ENCODE measurements around the gene DNTTIP2.

GRCh38 chr1:93839307-93839706 is 39.7 kb downstream of the DNTTIP2 start:
- TF ChIP-seq, protein P1, sequence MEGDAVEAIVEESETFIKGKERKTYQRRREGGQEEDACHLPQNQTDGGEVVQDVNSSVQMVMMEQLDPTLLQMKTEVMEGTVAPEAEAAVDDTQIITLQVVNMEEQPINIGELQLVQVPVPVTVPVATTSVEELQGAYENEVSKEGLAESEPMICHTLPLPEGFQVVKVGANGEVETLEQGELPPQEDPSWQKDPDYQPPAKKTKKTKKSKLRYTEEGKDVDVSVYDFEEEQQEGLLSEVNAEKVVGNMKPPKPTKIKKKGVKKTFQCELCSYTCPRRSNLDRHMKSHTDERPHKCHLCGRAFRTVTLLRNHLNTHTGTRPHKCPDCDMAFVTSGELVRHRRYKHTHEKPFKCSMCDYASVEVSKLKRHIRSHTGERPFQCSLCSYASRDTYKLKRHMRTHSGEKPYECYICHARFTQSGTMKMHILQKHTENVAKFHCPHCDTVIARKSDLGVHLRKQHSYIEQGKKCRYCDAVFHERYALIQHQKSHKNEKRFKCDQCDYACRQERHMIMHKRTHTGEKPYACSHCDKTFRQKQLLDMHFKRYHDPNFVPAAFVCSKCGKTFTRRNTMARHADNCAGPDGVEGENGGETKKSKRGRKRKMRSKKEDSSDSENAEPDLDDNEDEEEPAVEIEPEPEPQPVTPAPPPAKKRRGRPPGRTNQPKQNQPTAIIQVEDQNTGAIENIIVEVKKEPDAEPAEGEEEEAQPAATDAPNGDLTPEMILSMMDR (IDR thresholded peaks at IDR 0.05; ENCODE audit: extremely low read depth in 1 of 2, insufficient read depth in 1 of 2, low read depth in 1 of 2, low read length in 2 of 2), result no peak
- no peak for TF ChIP-seq POLR2A (IDR thresholded peaks at IDR 0.05; ENCODE audit: low read depth, low read length)
- no peak for TF ChIP-seq POLR2AphosphoS5 (IDR thresholded peaks at IDR 0.05; ENCODE audit: insufficient read depth, low read depth, low read length)
